OCI-LY1 (cell line): ENCODE data around the gene SART3.

ENCODE experiments used
- CTCF ChIP-seq: fragments of 200-600 bp; sonication (generic), shearing (Covaris generic); IDR thresholded peaks from 2 replicates; pipeline ENCODE4 v1.5.1; 2017; ENCODE audit warnings: mild to moderate bottlenecking, antibody characterized with exemption, low read length, moderate library complexity, mixed read lengths
- EZH2 ChIP-seq: fragments of 200-600 bp; sonication (generic), shearing (Covaris generic); IDR thresholded peaks from 2 replicates; pipeline ENCODE4 v1.8.0; 2017; ENCODE audit warnings: borderline replicate concordance, mixed run types, mild to moderate bottlenecking, antibody characterized with exemption, low read length, moderate library complexity, mixed read lengths

- TF ChIP-seq CTCF (peak; percentile 13; the same call in 1 of the 2 replicates), EZH2 (no peak)
These were observed 41.4 kb downstream of the SART3 start for GRCh38 chr12:108519558-108519957.
